ENCODE results near the gene RNF215. TPM values are rescaled to one million over a fixed set of nuclear protein-coding genes. Genes with fewer than 3 reads are reported as not detected.

RNF215 gene
- total RNA-seq, 1 donor, result 13.0 TPM

GRCh38 chr22:30365891-30366290 is 21.3 kb downstream of the RNF215 start:
- no peak for DNase-seq (ENCODE audit: low read depth)
- H3K4me3 ChIP-seq (ENCODE audit: low read depth, low read length), result no peak overlapping the region
- TF ChIP-seq, protein P1, sequence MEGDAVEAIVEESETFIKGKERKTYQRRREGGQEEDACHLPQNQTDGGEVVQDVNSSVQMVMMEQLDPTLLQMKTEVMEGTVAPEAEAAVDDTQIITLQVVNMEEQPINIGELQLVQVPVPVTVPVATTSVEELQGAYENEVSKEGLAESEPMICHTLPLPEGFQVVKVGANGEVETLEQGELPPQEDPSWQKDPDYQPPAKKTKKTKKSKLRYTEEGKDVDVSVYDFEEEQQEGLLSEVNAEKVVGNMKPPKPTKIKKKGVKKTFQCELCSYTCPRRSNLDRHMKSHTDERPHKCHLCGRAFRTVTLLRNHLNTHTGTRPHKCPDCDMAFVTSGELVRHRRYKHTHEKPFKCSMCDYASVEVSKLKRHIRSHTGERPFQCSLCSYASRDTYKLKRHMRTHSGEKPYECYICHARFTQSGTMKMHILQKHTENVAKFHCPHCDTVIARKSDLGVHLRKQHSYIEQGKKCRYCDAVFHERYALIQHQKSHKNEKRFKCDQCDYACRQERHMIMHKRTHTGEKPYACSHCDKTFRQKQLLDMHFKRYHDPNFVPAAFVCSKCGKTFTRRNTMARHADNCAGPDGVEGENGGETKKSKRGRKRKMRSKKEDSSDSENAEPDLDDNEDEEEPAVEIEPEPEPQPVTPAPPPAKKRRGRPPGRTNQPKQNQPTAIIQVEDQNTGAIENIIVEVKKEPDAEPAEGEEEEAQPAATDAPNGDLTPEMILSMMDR (IDR thresholded peaks at IDR 0.05; ENCODE audit: insufficient read depth, low read length), result no peak

GRCh38 chr22:30362651-30363281 is 24.4 kb downstream of the RNF215 start:
- DNase-seq (ENCODE audit: low read depth), result no peak
- H3K4me3 ChIP-seq (ENCODE audit: low read depth, low read length), result no peak overlapping the region
- TF ChIP-seq, protein P1 (IDR thresholded peaks at IDR 0.05; ENCODE audit: insufficient read depth, low read length), result no peak

GRCh38 chr22:30361916-30362650 is 25.1 kb downstream of the RNF215 start:
- no peak overlapping the region for H3K4me3 ChIP-seq (ENCODE audit: low read depth, low read length)
- TF ChIP-seq, protein P1 (IDR thresholded peaks at IDR 0.05; ENCODE audit: insufficient read depth, low read length), result no peak
- DNase-seq (ENCODE audit: low read depth), result no peak

DNA sequence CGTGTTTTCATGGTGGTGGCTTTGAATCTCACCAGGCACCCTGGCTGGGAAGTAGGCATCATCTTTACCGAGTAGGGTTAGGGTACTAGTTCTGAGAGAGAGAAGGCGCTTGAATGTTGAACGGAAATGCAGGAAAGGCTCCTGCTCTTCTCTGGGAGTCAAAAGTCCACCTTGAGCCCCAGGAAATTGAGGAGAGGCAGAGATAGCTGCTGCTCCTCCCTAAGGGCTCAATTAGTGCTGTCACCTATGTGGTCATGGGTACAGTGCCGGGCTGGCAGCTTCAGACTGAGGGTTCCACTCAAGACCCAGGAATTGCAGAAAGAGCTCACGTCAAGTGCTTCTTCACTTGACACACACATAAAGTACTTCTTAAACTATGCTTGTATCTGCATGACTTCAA is 28.7 kb downstream of the RNF215 start:
- DNase-seq (ENCODE audit: low read depth), result no peak
- TF ChIP-seq, protein P1 (IDR thresholded peaks at IDR 0.05; ENCODE audit: insufficient read depth, low read length), result no peak
- H3K4me3 ChIP-seq (ENCODE audit: low read depth, low read length), result no peak overlapping the region

DNA sequence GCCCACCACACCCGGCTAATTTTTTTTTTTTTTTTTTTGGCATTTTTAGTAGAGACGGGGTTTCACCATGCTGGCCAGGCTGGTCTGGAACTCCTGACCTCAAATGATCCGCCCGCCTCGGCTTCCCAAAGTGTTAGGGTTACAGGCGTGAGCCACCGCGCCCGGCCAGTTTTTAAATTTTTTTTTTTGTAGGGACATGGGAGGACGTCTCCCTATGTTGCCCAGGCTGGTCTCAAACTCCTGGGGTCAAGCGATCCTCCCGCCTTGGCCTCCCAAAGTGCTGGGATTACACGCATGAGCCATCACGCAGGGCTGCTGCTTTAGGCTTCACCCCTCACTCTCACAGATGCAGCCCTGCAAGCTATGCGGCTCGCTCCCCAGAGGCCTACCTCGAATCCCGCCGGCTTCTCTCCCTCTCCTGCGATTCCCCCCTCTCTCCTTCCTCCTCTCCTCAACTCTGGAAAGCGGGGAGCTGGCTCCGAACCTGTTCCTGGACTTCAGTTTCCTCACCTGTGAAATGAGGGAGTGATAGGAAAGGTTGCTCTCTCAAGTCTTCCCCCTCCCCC is 29.5 kb downstream of the RNF215 start:
- DNase-seq (ENCODE audit: low read depth), result no peak
- TF ChIP-seq, protein P1 (IDR thresholded peaks at IDR 0.05; ENCODE audit: insufficient read depth, low read length), result no peak
- peak overlapping the region; percentile 90 for H3K4me3 ChIP-seq (ENCODE audit: low read depth, low read length)

GRCh38 chr22:30357236-30357570 is 30.0 kb downstream of the RNF215 start:
- TF ChIP-seq, protein P1 (IDR thresholded peaks at IDR 0.05; ENCODE audit: insufficient read depth, low read length), result no peak
- peak overlapping the region; percentile 90 for H3K4me3 ChIP-seq (ENCODE audit: low read depth, low read length)
- no peak for DNase-seq (ENCODE audit: low read depth)

All from fibroblast of the aortic adventitia (primary cell).